GM19455 (cell line): ENCODE data around the gene OCA2.
"Not testable (repeated sequence)": the region's sequence is repeated elsewhere in the genome, so short reads cannot be mapped to it uniquely, and the experiment has no call there.

Experiments
- ATAC-seq: cut with Tn5 transposase; IDR thresholded peaks from one replicate; pipeline ENCODE4 v1.9.1; 2021; ENCODE audit not compliant: unreplicated experiment

The OCA2 gene

GRCh38 chr15:27851858-27852210 is 247.3 kb downstream of the OCA2 start:
- no peak for ATAC-seq

GRCh38 chr15:27850981-27851857 is 247.9 kb downstream of the OCA2 start:
- no peak for ATAC-seq

- no peak for ATAC-seq
Measured at GRCh38 chr15:27850050-27850449, 249.1 kb downstream of the OCA2 start.

GRCh38 chr15:27848936-27849335 is 250.2 kb downstream of the OCA2 start:
- ATAC-seq, result not testable (repeated sequence)

- no peak for ATAC-seq
Measured at GRCh38 chr15:27847775-27848710, 251.1 kb downstream of the OCA2 start.

GRCh38 chr15:27846722-27847395 is 252.3 kb downstream of the OCA2 start:
- ATAC-seq, result no peak

GRCh38 chr15:27845535-27846369 is 253.4 kb downstream of the OCA2 start:
- ATAC-seq, result no peak

- ATAC-seq, result no peak
Measured at GRCh38 chr15:27844018-27844666, 255.0 kb downstream of the OCA2 start.

GRCh38 chr15:27843146-27843545 is 256.0 kb downstream of the OCA2 start:
- no peak for ATAC-seq

GRCh38 chr15:27842526-27842925 is 256.6 kb downstream of the OCA2 start:
- no peak for ATAC-seq

GRCh38 chr15:27835233-27835939 is 263.7 kb downstream of the OCA2 start:
- ATAC-seq, result no peak

- ATAC-seq, result no peak
Measured at GRCh38 chr15:27834684-27835083, 264.4 kb downstream of the OCA2 start.

- ATAC-seq, result no peak
Measured at GRCh38 chr15:27833974-27834373, 265.1 kb downstream of the OCA2 start.

- ATAC-seq, result no peak
Measured at GRCh38 chr15:27833178-27833577, 265.9 kb downstream of the OCA2 start.

GRCh38 chr15:27832237-27832596 is 266.9 kb downstream of the OCA2 start:
- ATAC-seq, result no peak

GRCh38 chr15:27831384-27832236 is 267.5 kb downstream of the OCA2 start:
- ATAC-seq, result no peak

- no peak for ATAC-seq
Measured at GRCh38 chr15:27828746-27829145, 270.4 kb downstream of the OCA2 start.

GRCh38 chr15:27826902-27827714 is 272.0 kb downstream of the OCA2 start:
- no peak for ATAC-seq
